NB4 (cell line): ENCODE measurements around the gene METAP1D.

Source experiments
- DNase-seq: peaks from one replicate; pipeline ENCODE4 v3.0.0; 2010; ENCODE audit warnings: low read depth
- H3K4me3 ChIP-seq: one replicate; pipeline ENCODE4 v1.5.1; 2011; ENCODE audit warnings: mild to moderate bottlenecking, low read depth, low read length, moderate library complexity
- MYC ChIP-seq: IDR thresholded peaks from 2 replicates; pipeline ENCODE4 v1.6.1; 2011; ENCODE audit warnings: low read depth, low read length
- POLR2A ChIP-seq: IDR thresholded peaks from 2 replicates; pipeline ENCODE4 v1.6.1; 2011; ENCODE audit warnings: mild to moderate bottlenecking; ENCODE audit not compliant: insufficient read length; ENCODE audit errors: extremely low read depth
- TF ChIP-seq, protein P1 (sequence below): IDR thresholded peaks from 2 replicates; pipeline ENCODE4 v1.6.1; 2011; ENCODE audit warnings: low read depth, low read length
- TF ChIP-seq, protein P2 (sequence below): IDR thresholded peaks from one replicate; pipeline ENCODE4 v1.5.1; 2012; ENCODE audit warnings: low read depth, low read length

Gene METAP1D

DNA sequence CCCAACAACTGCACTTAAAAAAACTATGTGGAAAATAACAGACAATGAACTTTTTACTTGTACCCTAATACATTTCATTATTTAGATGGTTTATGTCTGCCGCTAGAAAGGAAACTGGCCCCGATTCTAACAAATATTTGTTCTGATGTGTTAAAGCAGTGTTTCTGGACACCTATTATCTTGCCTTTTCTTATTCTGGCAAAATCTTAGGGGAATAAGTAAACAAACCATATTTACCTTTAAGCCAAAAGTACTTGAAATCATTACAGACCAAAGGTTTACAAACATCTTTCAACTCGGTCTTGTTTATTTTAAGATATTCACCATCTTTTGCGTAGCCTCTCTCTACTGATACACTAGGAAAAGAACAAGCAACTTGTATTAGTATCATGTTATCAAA, 73.8 kb downstream of the METAP1D start:
- DNase-seq = no peak
- no peak for TF ChIP-seq MYC
- TF ChIP-seq, protein P1, sequence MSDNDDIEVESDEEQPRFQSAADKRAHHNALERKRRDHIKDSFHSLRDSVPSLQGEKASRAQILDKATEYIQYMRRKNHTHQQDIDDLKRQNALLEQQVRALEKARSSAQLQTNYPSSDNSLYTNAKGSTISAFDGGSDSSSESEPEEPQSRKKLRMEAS = no peak
- TF ChIP-seq, protein P2, sequence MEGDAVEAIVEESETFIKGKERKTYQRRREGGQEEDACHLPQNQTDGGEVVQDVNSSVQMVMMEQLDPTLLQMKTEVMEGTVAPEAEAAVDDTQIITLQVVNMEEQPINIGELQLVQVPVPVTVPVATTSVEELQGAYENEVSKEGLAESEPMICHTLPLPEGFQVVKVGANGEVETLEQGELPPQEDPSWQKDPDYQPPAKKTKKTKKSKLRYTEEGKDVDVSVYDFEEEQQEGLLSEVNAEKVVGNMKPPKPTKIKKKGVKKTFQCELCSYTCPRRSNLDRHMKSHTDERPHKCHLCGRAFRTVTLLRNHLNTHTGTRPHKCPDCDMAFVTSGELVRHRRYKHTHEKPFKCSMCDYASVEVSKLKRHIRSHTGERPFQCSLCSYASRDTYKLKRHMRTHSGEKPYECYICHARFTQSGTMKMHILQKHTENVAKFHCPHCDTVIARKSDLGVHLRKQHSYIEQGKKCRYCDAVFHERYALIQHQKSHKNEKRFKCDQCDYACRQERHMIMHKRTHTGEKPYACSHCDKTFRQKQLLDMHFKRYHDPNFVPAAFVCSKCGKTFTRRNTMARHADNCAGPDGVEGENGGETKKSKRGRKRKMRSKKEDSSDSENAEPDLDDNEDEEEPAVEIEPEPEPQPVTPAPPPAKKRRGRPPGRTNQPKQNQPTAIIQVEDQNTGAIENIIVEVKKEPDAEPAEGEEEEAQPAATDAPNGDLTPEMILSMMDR = no peak
- no peak for TF ChIP-seq POLR2A
- no peak overlapping the region for H3K4me3 ChIP-seq

DNA sequence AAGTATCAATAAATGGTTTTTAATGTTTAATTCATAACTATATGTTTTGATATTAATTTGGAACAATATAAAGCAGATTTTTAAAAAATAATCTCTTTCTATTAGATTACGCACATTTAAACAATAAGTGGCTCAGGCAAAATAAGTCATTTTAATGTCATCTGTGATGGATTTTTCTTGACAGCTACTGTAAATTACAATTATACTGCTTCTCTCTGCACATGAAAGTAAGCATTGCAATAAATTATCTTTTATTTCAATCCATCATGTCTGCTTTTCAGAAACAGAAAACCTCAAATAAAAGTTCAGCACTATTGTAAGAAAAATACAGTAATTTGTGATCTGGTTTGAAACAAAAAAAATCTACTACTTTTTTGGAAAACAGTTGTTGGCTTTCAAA, 74.5 kb downstream of the METAP1D start:
- DNase-seq = no peak
- TF ChIP-seq, protein P2 = no peak
- TF ChIP-seq, protein P1 = no peak
- no peak for TF ChIP-seq MYC
- TF ChIP-seq POLR2A = no peak

DNA sequence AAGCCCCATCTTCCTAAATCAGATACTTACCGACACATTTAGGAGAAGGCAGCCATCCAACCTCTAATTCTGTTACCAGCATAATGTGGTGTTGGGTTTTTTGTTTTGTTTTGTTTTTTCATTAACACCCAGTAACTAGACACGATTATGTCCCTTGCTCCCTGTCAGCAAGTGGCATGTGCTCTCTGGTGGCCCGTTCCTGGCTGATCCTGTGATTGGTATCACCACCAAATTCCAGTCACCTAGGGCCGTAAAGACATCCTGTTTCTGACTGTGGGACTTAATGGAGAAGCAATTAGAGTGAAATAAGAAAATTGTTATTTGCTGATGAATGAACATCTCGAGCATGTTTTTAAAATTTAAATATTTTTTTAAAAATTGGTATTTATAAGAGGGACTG, 79.7 kb downstream of the METAP1D start:
- DNase-seq = no peak
- no peak overlapping the region for H3K4me3 ChIP-seq
- no peak for TF ChIP-seq POLR2A
- no peak for TF ChIP-seq MYC
- TF ChIP-seq, protein P2 = no peak
- TF ChIP-seq, protein P1 = no peak

More for the DNA sequence above, 74.5 kb downstream of the METAP1D start:
- H3K4me3 ChIP-seq = no peak overlapping the region

DNA sequence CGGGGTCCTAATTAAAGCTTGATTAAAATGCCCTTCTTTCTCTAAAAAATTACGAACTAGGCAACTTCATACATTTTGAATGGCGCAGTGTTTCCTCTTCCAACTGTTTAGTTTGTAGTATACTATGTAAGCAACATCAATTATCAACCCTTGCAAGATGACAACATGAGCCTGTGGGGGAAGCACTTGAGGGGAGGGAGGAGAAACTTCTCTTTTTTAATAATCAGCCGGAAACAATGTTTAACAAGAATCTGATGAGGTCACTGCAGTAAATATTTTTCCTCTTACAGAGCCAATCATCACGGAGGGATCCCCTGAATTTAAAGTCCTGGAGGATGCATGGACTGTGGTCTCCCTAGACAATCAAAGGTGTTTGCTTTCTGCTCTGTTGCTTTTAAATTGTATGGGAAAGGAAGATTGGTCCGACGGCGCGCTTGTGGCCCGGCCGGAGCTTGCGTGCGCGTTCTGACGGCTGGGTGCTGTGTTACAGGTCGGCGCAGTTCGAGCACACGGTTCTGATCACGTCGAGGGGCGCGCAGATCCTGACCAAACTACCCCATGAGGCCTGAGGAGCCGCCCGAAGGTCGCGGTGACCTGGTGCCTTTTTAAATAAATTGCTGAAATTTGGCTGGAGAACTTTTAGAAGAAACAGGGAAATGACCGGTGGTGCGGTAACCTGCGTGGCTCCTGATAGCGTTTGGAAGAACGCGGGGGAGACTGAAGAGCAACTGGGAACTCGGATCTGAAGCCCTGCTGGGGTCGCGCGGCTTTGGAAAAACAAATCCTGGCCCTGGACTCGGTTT, 80.3 kb downstream of the METAP1D start:
- TF ChIP-seq MYC = no peak
- TF ChIP-seq, protein P2 = no peak
- no peak for TF ChIP-seq POLR2A
- TF ChIP-seq, protein P1 = no peak
- DNase-seq = peak; percentile 60
- H3K4me3 ChIP-seq = no peak overlapping the region

DNA sequence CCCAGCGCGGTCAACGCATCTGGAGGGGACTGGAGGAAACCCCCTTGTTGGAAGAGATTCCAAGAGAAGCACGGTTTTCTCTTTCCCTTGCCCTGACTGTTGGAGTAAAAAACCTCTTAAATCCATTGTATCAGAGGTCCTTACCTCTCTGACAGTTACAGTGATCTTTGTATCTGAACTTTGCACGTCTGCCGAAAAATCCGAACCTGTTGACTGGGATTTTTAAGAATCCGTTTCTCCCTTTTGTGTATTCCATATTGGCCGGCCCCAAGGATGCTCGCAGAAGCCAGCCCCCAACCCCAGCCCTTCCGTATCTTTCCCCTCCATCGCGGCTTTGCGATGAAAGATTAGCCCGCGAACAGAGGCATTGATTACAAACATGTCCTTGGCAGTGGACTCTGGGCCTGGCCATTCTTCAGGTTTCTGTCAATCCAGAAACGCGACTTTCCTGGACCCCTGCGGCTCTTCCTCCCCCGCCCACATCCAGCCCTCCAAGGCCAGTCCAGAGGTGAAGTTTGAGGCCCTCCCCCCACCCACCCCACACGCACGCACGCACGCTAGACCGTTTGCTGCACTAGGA, 81.0 kb downstream of the METAP1D start:
- no peak overlapping the region for H3K4me3 ChIP-seq
- DNase-seq = no peak
- TF ChIP-seq, protein P1 = no peak
- TF ChIP-seq, protein P2 = no peak
- TF ChIP-seq POLR2A (no peak), MYC (no peak)
